Suppressor macrophage (primary cell): ENCODE results near the gene CEP128.

ENCODE experiments used
- DNase-seq, 4 experiments: peaks; one replicate each; pipeline ENCODE4 v3.0.0-alpha.2; 2020 to 2022

The CEP128 gene

GRCh38 chr14:80664576-80664975 lies 277.0 kb downstream of the CEP128 start:
- no peak for DNase-seq

- DNase-seq: no peak
These were observed 278.0 kb downstream of the CEP128 start for GRCh38 chr14:80663541-80663940.

- DNase-seq: no peak
These were observed 281.8 kb downstream of the CEP128 start for GRCh38 chr14:80659783-80660182.

- DNase-seq: no peak
These were observed 282.8 kb downstream of the CEP128 start for GRCh38 chr14:80658733-80659132.

- no peak for DNase-seq
These were observed 283.4 kb downstream of the CEP128 start for GRCh38 chr14:80658155-80658554.

- DNase-seq: no peak
These were observed 287.6 kb downstream of the CEP128 start for GRCh38 chr14:80653956-80654355.

- DNase-seq: no peak
These were observed 295.7 kb downstream of the CEP128 start for GRCh38 chr14:80645667-80646413.

GRCh38 chr14:80644826-80645225 lies 296.7 kb downstream of the CEP128 start:
- no peak for DNase-seq

GRCh38 chr14:80638620-80639515 lies 302.7 kb downstream of the CEP128 start:
- no peak for DNase-seq

- no peak for DNase-seq
These were observed 303.6 kb downstream of the CEP128 start for GRCh38 chr14:80637756-80638619.

GRCh38 chr14:80636071-80636470 lies 305.5 kb downstream of the CEP128 start:
- peak in 1 of 4 experiments; percentile 1 for DNase-seq

- DNase-seq: no peak
These were observed 307.3 kb downstream of the CEP128 start for GRCh38 chr14:80634106-80634758.

- DNase-seq: no peak
These were observed 311.9 kb downstream of the CEP128 start for GRCh38 chr14:80629606-80630005.

GRCh38 chr14:80628547-80628946 lies 313.0 kb downstream of the CEP128 start:
- no peak for DNase-seq

- no peak for DNase-seq
These were observed 313.8 kb downstream of the CEP128 start for GRCh38 chr14:80627745-80628144.

GRCh38 chr14:80624581-80624980 lies 317.0 kb downstream of the CEP128 start:
- DNase-seq: no peak

GRCh38 chr14:80621701-80622100 lies 319.8 kb downstream of the CEP128 start:
- DNase-seq: no peak

GRCh38 chr14:80620434-80620833 lies 321.1 kb downstream of the CEP128 start:
- no peak for DNase-seq

- DNase-seq: no peak
These were observed 322.7 kb downstream of the CEP128 start for GRCh38 chr14:80618751-80619329.

GRCh38 chr14:80615831-80616230 lies 325.7 kb downstream of the CEP128 start:
- DNase-seq: no peak

GRCh38 chr14:80609055-80609454 lies 332.5 kb downstream of the CEP128 start:
- no peak for DNase-seq

GRCh38 chr14:80608563-80608962 lies 333.0 kb downstream of the CEP128 start:
- DNase-seq: no peak
